MM.1S (cell line): ENCODE measurements around the gene FGD6.

Source experiments
- EZH2 ChIP-seq: fragments of 300-600 bp; sonication (generic); optimal IDR thresholded peaks from 2 replicates; pipeline ENCODE3; 2017; ENCODE audit warnings: low read depth, mild to moderate bottlenecking, antibody characterized with exemption, low read length, mixed read lengths
- EZH2phosphoT487 ChIP-seq: fragments of 300-600 bp; sonication (generic); IDR thresholded peaks from 2 replicates; pipeline ENCODE4 v1.6.1; 2018; ENCODE audit warnings: antibody characterized with exemption, low read length
- TF ChIP-seq, protein P1 (sequence below): fragments of 300-600 bp; sonication (generic); IDR thresholded peaks from 2 replicates; pipeline ENCODE4 v1.5.1; 2016; ENCODE audit warnings: antibody characterized with exemption, low read length, mixed read lengths

DNA sequence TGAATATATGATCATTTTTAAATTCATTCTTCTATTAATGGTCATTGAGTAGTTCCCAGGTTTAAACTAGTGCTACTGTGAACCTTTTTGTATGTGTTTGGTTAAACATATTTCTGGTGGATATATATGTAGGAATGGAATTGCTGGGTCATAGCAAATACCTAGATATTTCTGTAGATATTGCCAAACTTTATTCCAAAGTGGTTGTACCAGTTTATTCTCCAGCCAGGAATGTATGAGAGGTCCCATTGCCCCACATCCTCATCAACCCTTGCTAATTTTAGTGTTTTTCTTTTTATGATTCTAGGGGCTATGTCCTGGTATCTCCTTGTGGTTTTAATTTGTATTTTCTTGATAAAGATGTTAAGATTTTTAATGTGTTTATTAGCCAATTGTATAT is 3.5 kb upstream of the FGD6 start:
- TF ChIP-seq, protein P1, sequence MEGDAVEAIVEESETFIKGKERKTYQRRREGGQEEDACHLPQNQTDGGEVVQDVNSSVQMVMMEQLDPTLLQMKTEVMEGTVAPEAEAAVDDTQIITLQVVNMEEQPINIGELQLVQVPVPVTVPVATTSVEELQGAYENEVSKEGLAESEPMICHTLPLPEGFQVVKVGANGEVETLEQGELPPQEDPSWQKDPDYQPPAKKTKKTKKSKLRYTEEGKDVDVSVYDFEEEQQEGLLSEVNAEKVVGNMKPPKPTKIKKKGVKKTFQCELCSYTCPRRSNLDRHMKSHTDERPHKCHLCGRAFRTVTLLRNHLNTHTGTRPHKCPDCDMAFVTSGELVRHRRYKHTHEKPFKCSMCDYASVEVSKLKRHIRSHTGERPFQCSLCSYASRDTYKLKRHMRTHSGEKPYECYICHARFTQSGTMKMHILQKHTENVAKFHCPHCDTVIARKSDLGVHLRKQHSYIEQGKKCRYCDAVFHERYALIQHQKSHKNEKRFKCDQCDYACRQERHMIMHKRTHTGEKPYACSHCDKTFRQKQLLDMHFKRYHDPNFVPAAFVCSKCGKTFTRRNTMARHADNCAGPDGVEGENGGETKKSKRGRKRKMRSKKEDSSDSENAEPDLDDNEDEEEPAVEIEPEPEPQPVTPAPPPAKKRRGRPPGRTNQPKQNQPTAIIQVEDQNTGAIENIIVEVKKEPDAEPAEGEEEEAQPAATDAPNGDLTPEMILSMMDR = no peak
- TF ChIP-seq EZH2 (no peak), EZH2phosphoT487 (no peak)
